Ishikawa (cell line): ENCODE data around the gene LLGL1.
A peak's percentile ranks its signal among the peaks of the same experiment; 100 is the strongest.

ENCODE experiments used
- CEBPB ChIP-seq: IDR thresholded peaks from 2 replicates; pipeline ENCODE4 v1.6.1; 2012
- CREB1 ChIP-seq: IDR thresholded peaks from 2 replicates; pipeline ENCODE4 v1.6.1; 2012; ENCODE audit warnings: low read depth
- EGR1 ChIP-seq: IDR thresholded peaks from 2 replicates; pipeline ENCODE4 v1.6.1; 2012
- EP300 ChIP-seq: IDR thresholded peaks from 2 replicates; pipeline ENCODE4 v1.6.1; 2012; ENCODE audit warnings: borderline replicate concordance
- FOXM1 ChIP-seq: IDR thresholded peaks from 2 replicates; pipeline ENCODE4 v1.6.1; 2012; ENCODE audit warnings: low read depth, borderline replicate concordance
- MAX ChIP-seq: IDR thresholded peaks from 2 replicates; pipeline ENCODE4 v1.6.1; 2012
- NFIC ChIP-seq: IDR thresholded peaks from 2 replicates; pipeline ENCODE4 v1.6.1; 2012
- RAD21 ChIP-seq: IDR thresholded peaks from 2 replicates; pipeline ENCODE4 v1.6.1; 2012; ENCODE audit warnings: low read depth
- REST ChIP-seq: IDR thresholded peaks from 2 replicates; pipeline ENCODE4 v1.6.1; 2012; ENCODE audit warnings: low read depth, mild to moderate bottlenecking
- TAF1 ChIP-seq: IDR thresholded peaks from 2 replicates; pipeline ENCODE4 v1.6.1; 2012; ENCODE audit warnings: low read depth, mild to moderate bottlenecking
- TCF12 ChIP-seq: IDR thresholded peaks from 2 replicates; pipeline ENCODE4 v1.6.1; 2012; ENCODE audit warnings: low read depth
- TEAD4 ChIP-seq: IDR thresholded peaks from 2 replicates; pipeline ENCODE4 v1.6.1; 2012
- USF1 ChIP-seq: IDR thresholded peaks from 2 replicates; pipeline ENCODE4 v1.6.1; 2012
- YY1 ChIP-seq: IDR thresholded peaks from 2 replicates; pipeline ENCODE4 v1.6.1; 2012; ENCODE audit warnings: low read depth
- ZBTB7A ChIP-seq: IDR thresholded peaks from 2 replicates; pipeline ENCODE4 v1.6.1; 2012; ENCODE audit warnings: low read depth

LLGL1 gene

GRCh38 chr17:18248811-18249210 is 23.4 kb downstream of the LLGL1 start:
- TF ChIP-seq RAD21 (no peak), EP300 (no peak), TAF1 (no peak), USF1 (no peak), REST (no peak), EGR1 (no peak)

- TF ChIP-seq ZBTB7A (no peak), YY1 (no peak), EP300 (no peak), RAD21 (no peak), MAX (no peak), CREB1 (no peak), USF1 (no peak), CEBPB (no peak), EGR1 (no peak), TAF1 (no peak), TCF12 (no peak), FOXM1 (no peak), NFIC (no peak)
These were observed 24.8 kb downstream of the LLGL1 start for GRCh38 chr17:18250259-18250658.

- TF ChIP-seq CEBPB (peak; percentile 67), TEAD4 (no peak), CREB1 (no peak), FOXM1 (no peak), MAX (no peak)
These were observed 25.3 kb downstream of the LLGL1 start for GRCh38 chr17:18250708-18251107.

GRCh38 chr17:18251204-18251603 is 25.8 kb downstream of the LLGL1 start:
- no peak for TF ChIP-seq ZBTB7A
- no peak for TF ChIP-seq NFIC
- TF ChIP-seq FOXM1, result no peak
- TF ChIP-seq TEAD4, result no peak
- no peak for TF ChIP-seq YY1
- TF ChIP-seq TCF12, result no peak
- TF ChIP-seq CREB1, result no peak
- no peak for TF ChIP-seq EP300
- TF ChIP-seq EGR1, result no peak
- TF ChIP-seq REST, result no peak
- TF ChIP-seq CEBPB, result no peak

GRCh38 chr17:18252160-18252559 is 26.7 kb downstream of the LLGL1 start:
- no peak for TF ChIP-seq TEAD4
- TF ChIP-seq CREB1, result no peak
- TF ChIP-seq USF1, result no peak
- no peak for TF ChIP-seq NFIC
- no peak for TF ChIP-seq TCF12
- no peak for TF ChIP-seq RAD21
- no peak for TF ChIP-seq REST
- TF ChIP-seq YY1, result no peak
- no peak for TF ChIP-seq ZBTB7A
- TF ChIP-seq FOXM1, result no peak
- TF ChIP-seq EGR1, result no peak
- no peak for TF ChIP-seq MAX
- no peak for TF ChIP-seq TAF1
- TF ChIP-seq CEBPB, result no peak
- TF ChIP-seq EP300, result no peak
